Stromal cell of bone marrow (primary cell): ENCODE measurements around the gene WWOX.

Source experiments
- DNase-seq: peaks from one replicate; pipeline ENCODE4 v3.0.0-alpha.2; 2012; ENCODE audit warnings: low read depth

The WWOX gene

DNA sequence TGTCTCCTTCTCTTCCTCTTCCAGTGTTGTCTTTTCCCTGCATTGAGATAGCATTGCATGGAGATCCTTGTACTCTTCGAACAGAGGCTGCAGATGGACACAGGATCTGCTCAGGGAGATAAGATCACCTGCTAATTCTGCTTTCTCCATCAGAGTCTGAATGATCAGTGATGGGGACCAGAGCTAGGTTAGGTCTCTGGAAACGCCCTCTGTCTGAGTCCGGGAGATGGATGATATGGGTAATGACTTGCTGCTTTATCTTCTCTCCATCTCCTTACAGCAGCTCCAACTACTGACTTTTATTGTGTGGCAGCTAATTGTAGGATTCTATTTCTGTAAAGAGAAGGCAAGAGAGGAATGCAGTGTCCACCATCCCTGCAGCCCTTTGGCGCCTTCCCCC lies 435.6 kb downstream of the WWOX start:
- no peak for DNase-seq

DNA sequence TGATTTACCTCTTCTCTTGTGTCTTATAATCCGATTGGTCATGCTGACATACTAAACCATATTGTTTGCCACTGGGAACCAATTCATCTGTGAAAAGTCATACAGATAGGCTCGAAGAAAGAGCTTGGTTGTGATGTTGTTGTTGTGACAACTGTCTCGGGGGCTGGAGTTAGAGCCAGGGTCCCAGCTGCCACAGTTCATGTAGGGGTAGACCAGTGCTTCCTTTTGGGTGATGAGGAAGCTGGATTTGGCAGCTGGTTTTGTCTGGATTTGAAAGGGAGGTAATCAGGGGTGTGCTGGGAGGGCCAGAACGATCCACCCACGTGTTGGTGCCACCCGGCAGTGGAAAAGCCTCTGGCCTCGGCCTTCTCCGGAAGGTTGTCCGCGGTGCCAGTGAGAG lies 438.1 kb downstream of the WWOX start:
- DNase-seq = no peak

DNA sequence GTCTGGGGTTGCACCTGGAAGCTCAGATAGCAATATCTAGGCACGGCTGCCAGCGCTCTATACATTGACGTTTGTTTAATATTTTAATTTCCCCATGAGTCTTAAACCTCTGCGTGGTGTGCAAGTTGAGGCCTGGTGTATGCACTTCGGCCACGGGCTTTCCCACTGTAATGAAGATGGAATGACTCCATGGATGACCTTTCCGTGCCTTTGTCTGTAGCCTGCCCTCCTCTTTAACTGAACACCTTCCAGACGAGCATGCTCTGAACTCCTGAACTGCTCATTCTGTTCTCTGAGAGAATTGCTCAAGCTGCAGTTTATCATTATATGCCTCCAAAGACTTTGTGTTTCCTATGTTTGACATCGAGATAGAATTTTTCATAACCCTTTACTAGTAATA lies 438.8 kb downstream of the WWOX start:
- DNase-seq = no peak

DNA sequence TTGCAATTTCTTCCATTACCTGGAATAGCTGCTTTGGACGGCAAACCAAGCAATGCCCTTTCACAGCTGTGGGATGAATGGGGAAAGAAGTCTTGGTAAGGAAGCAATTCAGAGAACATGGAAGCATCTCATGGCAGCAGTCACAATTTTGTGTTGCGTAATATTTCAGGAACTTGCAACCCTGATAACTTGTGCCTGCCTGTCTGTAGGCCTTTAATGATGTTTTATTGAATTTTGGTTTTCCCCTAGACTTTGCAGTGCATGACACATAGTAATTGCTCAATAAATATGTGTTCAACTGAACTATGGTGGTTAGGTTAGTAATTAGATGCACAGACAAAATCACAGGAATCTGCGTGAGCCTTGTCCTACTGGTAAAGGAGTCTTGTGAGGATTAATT lies 439.5 kb downstream of the WWOX start:
- DNase-seq = no peak

DNA sequence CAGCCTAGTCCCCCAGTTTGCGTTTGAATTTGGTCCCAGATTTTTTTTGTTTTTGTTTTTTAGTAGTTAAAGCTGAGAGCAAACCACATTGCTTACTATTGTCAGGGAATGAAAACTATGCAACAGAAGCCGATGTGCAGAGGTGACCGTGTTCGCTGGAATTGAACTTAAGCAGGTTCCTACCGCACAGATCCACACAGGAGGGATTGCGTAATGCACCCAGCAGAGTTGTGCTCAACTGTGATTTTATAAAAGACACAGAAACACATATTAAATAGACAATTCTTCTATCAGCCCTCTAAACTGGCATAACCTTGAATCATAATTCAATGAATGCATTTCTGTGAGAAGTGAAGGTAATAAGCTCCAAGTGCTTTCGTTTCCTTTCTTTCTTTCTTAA lies 443.0 kb downstream of the WWOX start:
- no peak for DNase-seq

DNA sequence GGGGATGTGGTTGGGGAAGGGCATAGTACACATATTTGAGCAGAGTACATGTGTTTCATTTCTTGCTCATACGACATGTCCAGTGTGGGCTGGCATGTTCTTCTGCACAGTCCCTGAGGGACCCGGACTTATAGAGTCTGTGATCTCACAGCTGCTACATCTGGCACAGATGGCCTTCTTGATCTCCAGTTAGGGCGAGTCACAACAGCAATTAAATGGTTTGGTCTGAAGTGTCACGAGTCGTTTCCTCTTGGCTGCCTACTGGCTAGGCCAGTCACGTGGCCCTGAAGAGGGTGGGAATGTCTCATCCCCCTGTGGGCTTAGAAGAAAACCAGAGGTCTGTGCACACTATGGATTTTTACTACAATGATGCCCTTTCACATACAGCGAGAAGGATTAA lies 443.6 kb downstream of the WWOX start:
- peak; percentile 4 for DNase-seq

DNA sequence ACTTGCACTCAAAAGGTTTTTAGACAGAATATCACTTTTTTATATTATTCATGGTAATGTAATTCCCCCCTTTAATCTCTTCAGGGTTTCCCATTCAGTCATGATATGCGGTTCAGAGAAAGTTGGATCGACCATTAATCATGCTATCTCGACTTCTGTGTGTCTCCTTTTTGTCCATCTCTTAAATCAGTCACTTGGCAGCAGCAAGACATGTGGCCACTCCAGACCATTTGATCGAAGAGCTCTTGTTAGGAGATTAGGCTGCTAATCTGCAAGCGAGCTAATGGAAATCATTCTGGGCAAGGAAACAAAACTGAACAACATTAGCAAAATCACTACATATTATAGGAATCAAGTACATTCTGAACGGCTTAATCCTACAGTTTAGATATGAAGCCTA lies 449.9 kb downstream of the WWOX start:
- no peak for DNase-seq

DNA sequence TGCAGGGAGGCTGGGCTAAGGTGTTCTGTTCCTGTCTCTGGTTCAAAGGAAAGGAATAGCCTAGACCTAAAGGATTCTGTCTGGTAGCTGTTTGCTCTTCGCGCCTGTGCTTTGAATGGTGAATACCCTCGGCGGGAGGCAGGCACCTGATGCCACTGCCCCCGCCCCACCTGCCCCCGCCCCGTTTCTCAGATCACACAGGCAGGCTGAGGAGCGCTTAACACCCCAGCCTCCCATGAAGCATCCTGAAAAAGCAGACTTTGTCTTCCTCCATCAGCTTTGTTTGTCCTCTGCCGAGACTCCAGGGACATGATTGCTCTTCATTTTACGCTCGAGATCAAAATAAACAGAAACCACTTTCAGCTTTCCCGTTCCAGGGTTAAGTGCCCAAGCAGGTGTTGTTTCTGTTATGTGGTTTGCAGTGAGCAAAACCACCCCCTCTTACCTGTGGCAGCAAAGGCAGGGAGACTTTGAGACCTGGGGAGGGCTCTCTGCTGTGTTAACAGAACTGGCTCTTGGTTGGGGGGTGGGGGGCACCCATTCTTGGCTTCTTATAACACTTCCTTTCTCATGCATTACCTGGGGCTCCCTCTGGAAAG lies 452.1 kb downstream of the WWOX start:
- DNase-seq = no peak

DNA sequence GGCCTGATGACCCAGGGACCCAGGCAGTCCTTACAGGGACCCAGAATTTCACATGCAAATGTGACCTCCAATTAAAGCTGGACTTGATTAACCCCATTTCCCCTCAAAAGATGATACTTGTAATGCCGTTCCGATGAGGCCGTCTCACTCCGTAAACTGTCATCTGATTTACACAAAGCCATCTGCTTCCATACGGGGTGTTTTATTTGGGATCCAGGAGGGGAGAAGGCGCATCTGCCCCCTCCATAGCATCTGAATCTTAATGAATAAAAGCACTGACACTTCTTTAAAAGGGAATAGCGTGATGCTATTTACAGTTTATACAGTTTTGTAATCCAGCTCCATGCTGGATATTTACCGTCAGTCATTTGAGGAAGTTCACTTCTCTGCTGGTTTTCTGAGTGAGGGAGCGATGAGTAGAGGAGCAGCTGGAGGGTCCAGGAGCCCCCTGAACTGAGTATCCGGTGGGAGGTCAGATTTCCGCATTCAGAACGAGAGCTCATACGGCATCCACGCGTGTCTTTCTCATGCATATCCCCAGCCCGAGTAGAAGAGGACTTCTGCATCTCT lies 452.7 kb downstream of the WWOX start:
- DNase-seq = no peak

DNA sequence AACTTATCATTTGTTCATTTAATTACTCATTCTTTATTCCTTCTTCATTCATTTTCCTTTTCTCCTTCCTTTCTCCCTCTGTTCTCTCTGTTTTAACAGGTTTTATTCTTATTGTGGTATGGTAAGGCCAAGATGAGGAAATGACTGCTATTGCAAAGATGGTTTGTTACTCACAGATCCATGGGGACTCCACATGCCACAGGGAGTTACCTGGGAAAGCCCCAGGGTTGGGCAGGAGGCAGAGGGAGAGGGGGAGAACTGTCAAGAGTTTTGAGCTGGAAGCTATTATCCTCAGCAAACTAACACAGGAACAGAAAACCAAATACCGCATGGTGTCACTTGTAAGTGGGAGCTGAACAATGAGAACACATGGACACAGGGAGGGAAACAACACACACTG lies 453.3 kb downstream of the WWOX start:
- DNase-seq = no peak

DNA sequence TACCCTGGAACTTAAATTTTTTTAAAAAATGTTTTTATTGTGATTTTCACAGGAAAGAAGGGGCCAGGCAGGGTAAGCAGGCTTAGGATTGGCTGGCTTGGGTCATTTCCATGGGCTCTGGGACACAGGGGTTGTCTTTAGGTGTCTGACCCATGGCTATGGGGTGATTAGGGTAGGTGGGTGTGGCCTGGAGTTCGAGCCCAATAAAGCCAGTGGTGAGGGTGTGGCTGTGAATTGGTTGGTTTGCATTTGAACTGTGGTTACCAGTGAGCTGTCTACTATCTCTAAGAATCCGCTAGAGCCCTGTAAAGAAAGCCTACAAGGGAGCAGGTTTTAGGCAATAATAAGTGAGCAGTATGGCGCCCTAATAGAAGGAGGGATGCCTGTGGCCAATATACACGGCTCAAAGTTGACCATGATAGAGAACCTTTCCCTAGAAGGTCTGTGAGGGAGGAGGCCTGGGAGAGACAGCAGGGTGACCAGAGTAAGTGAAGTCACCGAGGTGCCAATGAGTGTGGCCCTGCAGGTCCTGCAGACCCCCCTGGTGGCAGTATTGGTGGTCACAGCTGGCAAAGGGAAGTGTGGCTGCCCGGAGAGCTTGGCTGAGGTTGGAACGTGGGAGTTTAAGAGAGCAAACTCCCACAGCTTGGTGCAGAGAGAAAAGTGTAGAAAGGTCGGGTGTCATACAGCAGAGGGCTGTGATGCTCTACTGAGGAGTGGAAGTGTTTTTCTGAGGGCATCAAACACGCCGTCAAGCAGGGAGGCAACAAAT lies 454.0 kb downstream of the WWOX start:
- no peak for DNase-seq

DNA sequence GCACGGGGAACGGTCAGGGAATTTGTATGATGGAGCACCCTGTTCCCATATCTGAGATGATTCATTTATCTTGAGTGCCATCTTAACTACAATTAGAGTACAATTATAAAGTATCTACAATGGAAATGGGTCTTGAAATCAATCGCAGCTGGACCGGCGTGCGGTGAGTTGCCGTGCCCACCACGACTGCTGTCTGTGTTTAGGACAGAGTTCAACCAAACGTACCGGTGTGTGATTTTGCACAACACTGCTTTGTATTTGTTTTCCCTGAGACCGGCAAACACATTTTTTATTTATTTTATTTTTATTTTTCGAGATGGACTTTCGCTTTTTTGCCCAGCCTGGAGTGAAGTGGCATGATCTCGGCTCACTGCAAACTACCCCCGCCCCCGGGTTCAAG lies 457.0 kb downstream of the WWOX start:
- no peak for DNase-seq

DNA sequence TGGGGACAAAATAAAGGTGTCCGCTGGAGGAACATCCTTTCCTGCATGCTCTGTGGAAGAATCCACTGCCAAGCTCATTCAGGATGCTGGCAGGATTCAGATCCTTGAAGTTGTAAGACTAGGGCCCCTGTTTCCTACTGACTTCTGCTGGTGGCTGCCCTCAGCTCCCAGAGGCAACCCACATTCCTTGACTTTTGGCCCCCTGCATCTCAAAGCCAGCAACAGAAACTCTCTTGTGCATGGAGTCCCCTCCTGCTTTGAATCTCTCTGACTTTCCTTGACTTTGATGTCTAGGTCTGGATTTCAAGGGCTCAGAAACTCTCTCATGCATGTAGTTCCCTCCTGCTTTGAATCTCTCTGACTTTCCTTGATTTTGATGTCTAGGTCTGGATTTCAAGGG lies 461.5 kb downstream of the WWOX start:
- DNase-seq = no peak

DNA sequence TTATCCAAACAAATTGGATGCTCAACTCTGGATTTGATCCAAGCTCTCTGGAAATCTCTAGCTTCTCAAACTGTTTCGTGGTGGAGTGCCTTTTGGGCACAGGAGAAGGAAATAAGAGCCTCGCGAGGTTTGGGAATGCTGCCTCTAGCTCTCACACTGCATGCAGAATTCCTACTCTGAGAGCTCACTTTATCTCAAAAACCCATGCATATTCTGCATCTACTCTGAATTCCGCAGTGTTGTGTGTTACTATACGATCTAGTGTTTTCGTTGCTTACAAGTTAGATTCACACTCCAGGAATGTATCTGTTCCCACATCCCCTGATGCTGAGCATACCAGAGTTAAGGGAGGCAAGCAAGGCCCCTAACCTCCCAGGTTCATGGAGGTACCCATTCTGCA lies 462.7 kb downstream of the WWOX start:
- DNase-seq = no peak

DNA sequence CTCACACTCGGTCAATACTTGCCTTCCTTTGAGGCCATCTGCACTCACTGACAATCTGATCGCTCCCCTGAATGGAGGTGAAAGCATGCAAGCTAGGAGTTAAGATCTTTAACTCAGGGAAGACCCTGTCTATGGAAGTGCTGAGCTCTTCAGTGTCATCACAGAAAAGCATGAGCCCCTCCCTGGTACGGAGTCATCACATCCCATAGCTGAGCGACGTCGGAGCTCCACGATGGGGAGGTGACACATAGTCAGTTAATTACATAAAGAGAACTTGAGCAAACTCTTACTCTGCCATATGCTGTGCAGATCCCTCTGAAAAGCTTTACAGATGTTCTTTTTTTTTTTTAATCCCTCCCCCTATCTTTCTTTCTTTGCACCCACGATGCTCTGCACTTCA lies 463.2 kb downstream of the WWOX start:
- DNase-seq = no peak

DNA sequence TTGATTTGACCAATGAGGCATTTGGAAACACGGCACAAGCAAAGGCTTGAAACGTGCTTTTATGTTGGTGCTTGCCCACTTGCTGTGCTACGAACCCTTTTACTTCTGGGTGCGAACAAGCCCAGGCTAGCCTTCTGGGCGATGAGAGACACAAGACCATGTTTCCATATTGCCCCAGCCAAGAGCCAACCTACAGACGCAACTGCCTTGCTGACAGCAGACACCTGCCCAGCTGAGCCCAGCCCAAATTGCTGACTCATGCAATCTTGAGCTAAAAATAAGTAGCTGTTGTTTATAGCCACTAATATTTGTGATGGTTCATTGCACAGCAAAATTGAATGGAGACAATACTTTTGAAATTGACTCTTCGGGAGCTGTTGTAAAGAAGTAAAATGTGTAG lies 464.5 kb downstream of the WWOX start:
- no peak for DNase-seq

DNA sequence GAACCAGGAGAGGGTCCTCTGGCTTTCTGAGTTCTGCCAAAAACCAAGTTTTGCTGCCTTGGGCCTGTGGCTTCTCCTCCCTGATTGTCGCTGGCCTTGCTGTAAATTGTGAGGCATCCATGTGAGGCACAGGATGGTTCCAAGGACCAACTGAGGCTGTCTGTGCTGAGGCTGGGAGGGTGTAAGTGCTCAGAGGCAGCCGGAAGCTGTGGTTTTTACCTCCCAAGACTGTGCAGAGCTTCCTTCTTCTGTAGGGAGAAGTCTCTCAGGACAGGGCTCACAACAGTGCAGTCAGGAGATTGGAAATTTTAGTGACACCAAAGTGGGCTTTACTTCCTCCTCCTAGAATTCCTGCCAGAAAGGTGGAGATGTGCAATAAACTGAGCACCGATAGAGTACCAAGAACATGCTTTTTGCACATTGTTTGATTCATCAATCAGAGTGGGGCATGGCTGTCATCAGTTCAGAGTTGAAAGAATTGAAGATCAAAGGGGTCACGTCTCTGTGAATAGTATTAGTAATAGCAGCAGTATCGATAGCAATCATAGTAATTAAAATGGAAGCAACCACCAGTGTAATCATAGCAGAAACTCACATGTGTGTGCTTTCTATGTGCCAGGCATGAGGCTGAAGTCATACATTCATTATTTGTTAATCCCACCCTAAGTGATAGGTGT lies 467.1 kb downstream of the WWOX start:
- no peak for DNase-seq

DNA sequence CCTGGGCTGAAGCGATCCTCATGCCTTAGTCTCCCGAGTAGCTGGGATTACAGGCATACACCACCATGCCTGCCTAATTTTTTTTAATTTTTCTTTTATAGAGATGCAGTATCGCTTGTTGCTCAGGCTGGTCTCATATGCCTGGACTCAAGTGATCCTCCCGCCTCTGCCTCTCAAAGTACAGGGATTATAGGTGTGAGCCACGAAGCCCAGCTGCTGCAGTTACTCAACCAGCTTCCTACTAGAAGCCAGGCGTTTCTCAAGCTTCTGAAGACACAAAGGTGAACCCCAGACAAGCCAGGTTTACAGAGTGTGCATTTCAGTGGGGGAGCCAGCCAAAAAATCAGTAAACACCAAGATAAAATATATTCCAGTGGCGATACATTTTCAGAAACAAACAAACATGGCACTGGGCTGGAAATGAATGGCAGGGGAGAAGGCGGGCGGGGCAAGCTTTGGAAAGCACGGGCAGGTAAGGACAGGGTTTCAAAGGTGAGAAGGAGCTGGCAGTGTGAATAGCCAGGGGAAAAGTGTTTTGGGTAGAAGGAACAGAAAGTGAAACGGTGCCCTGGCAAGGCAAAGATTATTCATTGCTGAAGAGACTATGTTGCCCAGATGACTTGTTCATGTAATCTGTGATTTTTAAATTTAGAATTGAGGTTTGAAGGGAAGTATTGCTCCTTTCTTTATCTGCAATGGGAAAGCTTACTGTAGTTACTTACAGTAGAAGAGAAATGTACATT lies 471.1 kb downstream of the WWOX start:
- no peak for DNase-seq

DNA sequence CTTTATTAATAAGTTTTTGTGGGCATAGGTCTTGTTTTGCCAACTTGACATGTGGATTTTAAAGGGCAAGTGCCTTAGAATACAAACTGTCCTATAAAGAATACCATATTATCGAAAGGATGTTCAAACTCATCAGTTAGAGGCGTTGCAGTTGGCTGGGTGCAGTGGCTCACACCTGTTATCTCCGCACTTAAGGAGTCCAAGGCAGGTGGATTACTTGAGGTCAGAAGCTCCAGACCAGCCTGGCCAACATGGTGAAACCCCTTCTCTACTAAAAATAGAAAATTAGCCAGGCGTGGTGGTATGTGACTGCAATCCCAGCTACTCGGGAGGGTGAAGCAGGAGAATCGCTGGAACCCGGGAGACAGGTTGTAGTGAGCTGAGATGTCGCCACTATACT lies 472.0 kb downstream of the WWOX start:
- no peak for DNase-seq

DNA sequence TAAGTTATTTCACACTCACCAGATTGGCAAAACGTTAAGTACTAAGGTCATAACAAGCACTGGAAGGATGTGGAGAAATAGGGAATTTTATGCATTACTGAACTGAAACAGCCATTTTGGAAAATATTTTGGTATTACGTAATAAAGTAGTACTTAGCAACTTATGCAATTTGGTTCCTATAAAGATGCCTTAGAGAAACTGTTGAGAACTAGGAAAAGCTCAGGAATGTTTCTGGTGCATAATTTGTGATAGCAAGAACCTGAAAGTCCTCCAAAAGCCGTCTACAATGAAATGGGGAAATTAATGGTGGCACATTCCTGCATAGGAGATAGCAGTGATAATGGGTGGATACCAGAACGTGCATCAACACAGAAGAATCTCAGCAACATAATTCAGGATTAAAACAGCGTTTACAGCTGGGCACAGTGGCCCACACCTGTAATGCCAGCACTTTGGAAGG lies 472.5 kb downstream of the WWOX start:
- no peak for DNase-seq

DNA sequence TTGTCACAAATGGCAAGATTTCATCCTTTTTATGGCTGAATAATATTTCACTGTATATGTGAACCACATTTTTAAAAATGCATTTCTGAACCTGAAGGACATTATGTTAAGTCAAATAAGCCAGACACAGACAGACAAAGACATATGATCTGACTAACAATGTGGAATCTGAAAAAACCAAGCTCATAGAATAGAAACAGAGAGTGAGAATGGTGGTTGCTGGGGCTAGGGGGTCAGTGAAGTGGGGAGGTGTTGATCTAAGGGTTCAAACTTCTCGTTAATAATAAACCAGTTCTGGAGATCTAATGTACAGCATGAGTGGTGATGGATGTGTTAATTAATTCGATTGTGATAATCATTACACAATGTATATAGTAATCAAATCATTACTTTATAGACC lies 475.1 kb downstream of the WWOX start:
- DNase-seq = no peak

DNA sequence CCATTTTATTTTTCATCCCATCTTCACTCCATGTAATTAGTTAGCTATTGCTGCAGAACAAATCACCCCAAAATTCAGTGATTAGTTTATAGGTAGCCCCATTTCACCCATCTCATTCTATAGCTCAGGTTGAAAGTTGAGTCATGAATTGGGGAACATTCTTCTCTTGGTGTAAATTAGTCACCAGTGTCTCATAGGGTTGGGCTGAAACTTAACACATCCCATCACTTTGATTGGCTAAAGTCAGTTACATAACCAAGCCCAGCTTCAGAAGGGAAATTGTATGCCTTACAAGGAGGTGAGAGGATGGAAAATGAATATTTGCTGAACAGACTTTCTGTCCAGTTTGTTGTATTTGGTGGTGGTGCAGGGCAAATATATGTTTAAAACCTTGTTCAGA lies 477.5 kb downstream of the WWOX start:
- peak; percentile 6 for DNase-seq
